ENCODE data around the gene PCDHB14. TPM values are rescaled to one million over a fixed set of nuclear protein-coding genes. Genes with fewer than 3 reads are reported as not detected.
A peak's percentile ranks its signal among the peaks of the same experiment; 100 is the strongest.
"Not testable (repeated sequence)": the region's sequence is repeated elsewhere in the genome, so short reads cannot be mapped to it uniquely, and the experiment has no call there.

The PCDHB14 gene
- total and polyA plus RNA-seq, 11 donors: 0.91 to 6.1 (median 3.8) TPM

DNA sequence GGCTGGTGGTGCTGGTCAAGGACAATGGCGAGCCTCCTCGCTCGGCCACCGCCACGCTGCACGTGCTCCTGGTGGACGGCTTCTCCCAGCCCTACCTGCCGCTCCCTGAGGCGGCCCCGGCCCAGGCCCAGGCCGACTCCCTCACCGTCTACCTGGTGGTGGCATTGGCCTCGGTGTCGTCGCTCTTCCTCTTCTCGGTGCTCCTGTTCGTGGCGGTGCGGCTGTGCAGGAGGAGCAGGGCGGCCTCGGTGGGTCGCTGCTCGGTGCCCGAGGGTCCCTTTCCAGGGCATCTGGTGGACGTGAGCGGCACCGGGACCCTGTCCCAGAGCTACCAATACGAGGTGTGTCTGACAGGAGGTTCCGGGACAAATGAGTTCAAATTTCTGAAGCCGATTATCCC, 2.3 kb downstream of the PCDHB14 start:
- not testable (repeated sequence) for ATAC-seq, H3K36me3 ChIP-seq, H3K27ac ChIP-seq, H3K4me3 ChIP-seq, H3K27me3 ChIP-seq, DNase-seq, H3K4me1 ChIP-seq
- intact Hi-C loops (cut with DNase I): loop anchor here in 1 of 10 donors (10.0 kb wide), 1 partner anchor 109 kb away; the partner anchor contains the start of genes PCDHGA1 and PCDHGA2
- peaks cover 0 to 97% (median 61%) of the 10 kb centered on the region in 12 donors for H3K9me3 ChIP-seq
- WGBS, 4 donors: 26 to 39% (median 30%) methylated on average over 15 to 30 of the region's 30 CpGs

DNA sequence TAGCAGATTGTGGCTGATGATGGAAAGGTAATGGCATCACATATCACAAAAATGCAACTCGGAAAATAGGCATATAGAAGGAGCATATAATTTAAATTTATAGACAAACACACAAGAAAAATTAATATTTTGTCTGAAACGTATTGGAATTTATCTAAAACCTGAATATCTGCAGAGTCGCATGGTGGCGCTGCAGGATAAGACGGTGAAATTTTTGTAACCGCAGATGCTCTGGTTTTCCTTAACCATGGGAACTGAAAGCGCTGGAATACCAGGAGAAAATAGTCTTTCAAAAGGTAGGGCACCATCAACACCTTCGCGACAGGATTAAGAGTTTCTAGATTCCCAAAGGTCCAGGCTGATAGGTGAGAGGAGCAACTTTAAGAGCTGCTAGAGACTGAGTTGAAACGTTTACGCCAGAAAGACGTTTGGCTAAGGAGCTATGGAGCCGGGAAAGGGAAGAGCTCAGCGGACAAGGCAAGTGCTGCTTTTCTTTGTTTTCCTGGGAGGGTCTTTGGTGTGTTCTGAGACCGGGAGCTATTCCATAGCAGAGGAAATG, 11.0 kb downstream of the PCDHB14 start:
- H3K36me3 ChIP-seq: no peaks in the 10 kb centered on the region
- H3K9me3 ChIP-seq: peaks cover 0 to 97% (median 85%) of the 10 kb centered on the region in 12 donors
- peaks cover 0 to 7% (median 0%) of the 10 kb centered on the region in 9 donors for H3K27me3 ChIP-seq
- ATAC-seq: no peak
- TF ChIP-seq POLR2A (IDR thresholded peaks at IDR 0.05): no peak
- TF ChIP-seq, protein P1, sequence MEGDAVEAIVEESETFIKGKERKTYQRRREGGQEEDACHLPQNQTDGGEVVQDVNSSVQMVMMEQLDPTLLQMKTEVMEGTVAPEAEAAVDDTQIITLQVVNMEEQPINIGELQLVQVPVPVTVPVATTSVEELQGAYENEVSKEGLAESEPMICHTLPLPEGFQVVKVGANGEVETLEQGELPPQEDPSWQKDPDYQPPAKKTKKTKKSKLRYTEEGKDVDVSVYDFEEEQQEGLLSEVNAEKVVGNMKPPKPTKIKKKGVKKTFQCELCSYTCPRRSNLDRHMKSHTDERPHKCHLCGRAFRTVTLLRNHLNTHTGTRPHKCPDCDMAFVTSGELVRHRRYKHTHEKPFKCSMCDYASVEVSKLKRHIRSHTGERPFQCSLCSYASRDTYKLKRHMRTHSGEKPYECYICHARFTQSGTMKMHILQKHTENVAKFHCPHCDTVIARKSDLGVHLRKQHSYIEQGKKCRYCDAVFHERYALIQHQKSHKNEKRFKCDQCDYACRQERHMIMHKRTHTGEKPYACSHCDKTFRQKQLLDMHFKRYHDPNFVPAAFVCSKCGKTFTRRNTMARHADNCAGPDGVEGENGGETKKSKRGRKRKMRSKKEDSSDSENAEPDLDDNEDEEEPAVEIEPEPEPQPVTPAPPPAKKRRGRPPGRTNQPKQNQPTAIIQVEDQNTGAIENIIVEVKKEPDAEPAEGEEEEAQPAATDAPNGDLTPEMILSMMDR (IDR thresholded peaks at IDR 0.05): peak in 6 of 12 donors; percentile 13 to 38 (median 30)
- WGBS, 4 donors: 4 to 7% (median 5%) methylated on average over 15 of the region's 15 CpGs
- no peak for DNase-seq
- peaks cover 0 to 3% (median 0%) of the 10 kb centered on the region in 12 donors for H3K4me1 ChIP-seq
- peak overlapping the region in 9 of 12 donors; percentile 16 to 42 (median 29) for H3K4me3 ChIP-seq
- H3K27ac ChIP-seq: no peak overlapping the region
- intact Hi-C loops (cut with DNase I): loop anchor here in 1 of 10 donors (5.0 kb wide), 1 partner anchor 328 kb away; no protein-coding TSS in a partner anchor

DNA sequence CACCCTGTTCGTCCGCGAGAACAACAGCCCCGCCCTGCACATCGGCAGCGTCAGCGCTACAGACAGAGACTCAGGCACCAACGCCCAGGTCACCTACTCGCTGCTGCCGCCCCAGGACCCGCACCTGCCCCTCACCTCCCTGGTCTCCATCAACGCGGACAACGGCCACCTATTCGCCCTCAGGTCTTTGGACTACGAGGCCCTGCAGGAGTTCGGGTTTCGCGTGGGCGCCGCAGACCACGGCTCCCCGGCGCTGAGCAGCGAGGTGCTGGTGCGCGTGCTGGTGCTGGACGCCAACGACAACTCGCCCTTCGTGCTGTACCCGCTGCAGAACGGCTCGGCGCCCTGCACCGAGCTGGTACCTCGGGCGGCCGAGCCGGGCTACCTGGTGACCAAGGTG, 12.8 kb downstream of the PCDHB14 start:
- 20 to 32% (median 26%) methylated on average over 17 to 40 of the region's 40 CpGs for WGBS, 4 donors
- intact Hi-C loops (cut with DNase I); H3K36me3 ChIP-seq; ATAC-seq; H3K27ac ChIP-seq; H3K4me3 ChIP-seq; DNase-seq; H3K27me3 ChIP-seq; H3K4me1 ChIP-seq: not testable (repeated sequence)
- peaks cover 0 to 100% (median 93%) of the 10 kb centered on the region in 12 donors for H3K9me3 ChIP-seq

DNA sequence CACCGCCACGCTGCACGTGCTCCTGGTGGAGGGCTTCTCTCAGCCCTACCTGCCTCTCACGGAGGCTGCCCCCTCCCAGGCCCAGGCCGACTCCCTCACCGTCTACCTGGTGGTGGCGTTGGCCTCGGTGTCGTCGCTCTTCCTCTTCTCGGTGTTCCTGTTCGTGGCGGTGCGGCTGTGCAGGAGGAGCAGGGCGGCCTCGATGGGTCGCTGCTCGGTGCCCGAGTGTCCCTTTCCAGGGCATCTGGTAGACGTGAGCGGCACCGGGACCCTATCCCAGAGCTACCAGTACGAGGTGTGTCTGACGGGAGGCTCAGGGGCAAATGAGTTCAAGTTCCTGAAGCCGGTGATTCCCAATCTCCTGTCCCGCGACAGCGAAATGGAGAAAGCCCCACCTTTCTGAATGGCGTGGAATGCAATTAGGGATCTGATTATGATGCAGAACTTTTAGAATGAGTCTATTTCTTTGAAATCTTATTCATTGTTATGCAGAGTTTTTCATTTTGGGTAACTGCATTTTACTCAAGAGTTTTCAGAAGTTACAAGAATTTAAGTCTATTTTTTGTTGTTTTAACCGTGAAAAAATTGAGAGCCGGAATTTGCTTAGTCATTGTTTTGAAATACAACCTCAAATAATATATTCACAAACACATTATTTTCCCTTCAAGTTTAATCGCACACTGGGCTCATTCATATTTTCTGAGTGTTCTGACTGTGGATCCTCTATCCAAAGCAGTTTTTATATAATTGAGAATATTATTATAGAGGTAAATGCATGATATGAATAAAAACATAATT, 13.6 kb downstream of the PCDHB14 start:
- intact Hi-C loops (cut with DNase I): no loop called here
- peaks cover 0 to 11% (median 4%) of the 10 kb centered on the region in 9 donors for H3K27me3 ChIP-seq
- H3K4me1 ChIP-seq: peaks cover 0 to 3% (median 0%) of the 10 kb centered on the region in 12 donors
- no peak for DNase-seq
- H3K9me3 ChIP-seq: peaks cover 0 to 100% (median 93%) of the 10 kb centered on the region in 12 donors
- 12 to 27% (median 16%) methylated on average over 24 to 32 of the region's 32 CpGs for WGBS, 4 donors
- no peak overlapping the region for H3K4me3 ChIP-seq
- TF ChIP-seq, protein P1 (IDR thresholded peaks at IDR 0.05): no peak
- no peak for TF ChIP-seq POLR2A (IDR thresholded peaks at IDR 0.05)
- H3K36me3 ChIP-seq: no peaks in the 10 kb centered on the region
- no peak overlapping the region for H3K27ac ChIP-seq
- no peak for ATAC-seq

DNA sequence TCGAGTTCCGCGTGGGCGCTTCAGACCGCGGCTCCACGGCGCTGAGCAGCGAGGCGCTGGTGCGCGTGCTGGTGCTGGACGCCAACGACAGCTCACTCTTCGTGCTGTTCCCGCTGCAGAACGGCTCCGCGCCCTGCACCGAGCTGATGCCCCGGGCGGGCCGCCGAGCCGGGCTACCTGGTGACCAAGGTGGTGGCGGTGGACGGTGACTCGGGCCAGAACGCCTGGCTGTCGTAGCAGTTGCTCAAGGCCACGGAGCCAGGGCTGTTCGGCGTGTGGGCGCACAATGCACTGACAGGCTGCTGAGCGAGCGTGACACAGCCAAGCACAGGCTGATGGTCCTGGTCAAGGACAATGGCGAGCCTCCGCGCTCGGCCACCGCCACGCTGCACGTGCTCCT, 18.4 kb downstream of the PCDHB14 start:
- no peaks in the 10 kb centered on the region for H3K36me3 ChIP-seq
- H3K4me1 ChIP-seq: peaks cover 0 to 2% (median 0%) of the 10 kb centered on the region in 12 donors
- no peak overlapping the region for H3K4me3 ChIP-seq
- peaks cover 0 to 100% (median 87%) of the 10 kb centered on the region in 12 donors for H3K9me3 ChIP-seq
- no peak overlapping the region for H3K27ac ChIP-seq
- intact Hi-C loops (cut with DNase I): loop anchor here in 5 of 10 donors (10.0 kb wide), 4 partner anchors 47 to 323 kb away; partner anchors contain the start of genes PCDHB10 (in 1 of the 5), PCDHB11 (in 1 of the 5), PCDHGA9 (in 1 of the 5) and PCDHGB6 (in 1 of the 5)
- no peak for ATAC-seq
- WGBS, 4 donors: 15 to 27% (median 19%) methylated on average over 4 to 43 of the region's 43 CpGs
- H3K27me3 ChIP-seq: peaks cover 0 to 23% (median 4%) of the 10 kb centered on the region in 9 donors
- TF ChIP-seq, protein P1 (IDR thresholded peaks at IDR 0.05): no peak
- no peak for TF ChIP-seq POLR2A (IDR thresholded peaks at IDR 0.05)
- DNase-seq: no peak
